ENCODE data around the gene IL26.
A peak's percentile ranks its signal among the peaks of the same experiment; 100 is the strongest.

The IL26 gene

GRCh38 chr12:68237078-68237477 lies 11.5 kb upstream of the IL26 start:
- Histone ChIP-seq H2AK5ac (ENCODE audit: low read depth, low read length) (no peak overlapping the region), H3K18ac (ENCODE audit: low read length) (no peak overlapping the region)
- no CpG with 5 or more reads among the region's 2 CpGs for WGBS, 2 donors (ENCODE audit: extremely low coverage in 2 of 2, insufficient read length in 2 of 2, insufficient replicate concordance in 1 of 2)

GRCh38 chr12:68236421-68237059 lies 10.9 kb upstream of the IL26 start:
- Histone ChIP-seq H3K4ac (ENCODE audit: low read length) (no peak overlapping the region), H2AK5ac (ENCODE audit: low read depth, low read length) (no peak overlapping the region), H4K8ac (ENCODE audit: low read depth, low read length) (no peak overlapping the region), H3K14ac (ENCODE audit: low read length) (no peak overlapping the region), H2AFZ (ENCODE audit: low read length) (peak overlapping the region; percentile 20), H3K23ac (ENCODE audit: low read depth, low read length, poor library complexity) (no peak overlapping the region), H2BK5ac (ENCODE audit: low read length) (no peak overlapping the region), H3K18ac (ENCODE audit: low read length) (no peak overlapping the region), H3K27ac (replicated peaks; ENCODE audit: low read length) (no peak overlapping the region), H2BK120ac (ENCODE audit: low read depth, low read length) (no peak overlapping the region), H3K9ac (ENCODE audit: low read depth, low read length, poor library complexity) (no peak overlapping the region), H3K27me3 (ENCODE audit: control insufficient read depth in 3 of 3, insufficient read depth in 3 of 3, low read depth in 1 of 3, low read length in 3 of 3) (peaks cover 0 to 20% (median 0%) of the 10 kb centered on the region in 3 experiments), H3K36me3 (replicated peaks in 1 of 2; ENCODE audit: control insufficient read depth in 2 of 2, insufficient read depth in 2 of 2, low read length in 2 of 2) (no peaks in the 10 kb centered on the region), H2BK12ac (ENCODE audit: low read length) (no peak overlapping the region), H4K91ac (ENCODE audit: low read depth, low read length, poor library complexity) (no peak overlapping the region), H3K4me1 (ENCODE audit: control insufficient read depth in 2 of 2, insufficient read depth in 1 of 2, low read depth in 1 of 2, low read length in 2 of 2) (peaks cover 0 to 6% of the 10 kb centered on the region in 2 donors), H3K9me3 (replicated peaks in 1 of 2; ENCODE audit: control insufficient read depth in 2 of 2, insufficient read depth in 1 of 2, low read depth in 1 of 2, low read length in 2 of 2) (no peaks in the 10 kb centered on the region), H3K4me3 (ENCODE audit: low read length in 2 of 2) (no peak overlapping the region), H3K79me1 (ENCODE audit: low read depth, low read length) (no peaks in the 10 kb centered on the region), H3K4me2 (ENCODE audit: insufficient read depth, low read length, poor library complexity, severe bottlenecking) (no peak overlapping the region), H2BK15ac (ENCODE audit: low read length) (no peak overlapping the region)
- no CpG with 5 or more reads among the region's 8 CpGs for WGBS, 2 donors (ENCODE audit: extremely low coverage in 2 of 2, insufficient read length in 2 of 2, insufficient replicate concordance in 1 of 2)
- DNase-seq (ENCODE audit: low spot score) = no peak

More at GRCh38 chr12:68237078-68237477, 11.5 kb upstream of the IL26 start:
- Histone ChIP-seq H2BK120ac (ENCODE audit: low read depth, low read length) (no peak overlapping the region), H2AFZ (ENCODE audit: low read length) (no peak overlapping the region), H4K91ac (ENCODE audit: low read depth, low read length, poor library complexity) (no peak overlapping the region), H3K36me3 (replicated peaks in 1 of 2; ENCODE audit: control insufficient read depth in 2 of 2, insufficient read depth in 2 of 2, low read length in 2 of 2) (no peaks in the 10 kb centered on the region), H3K4me2 (ENCODE audit: insufficient read depth, low read length, poor library complexity, severe bottlenecking) (no peak overlapping the region), H3K79me1 (ENCODE audit: low read depth, low read length) (no peaks in the 10 kb centered on the region), H3K4me1 (ENCODE audit: control insufficient read depth in 2 of 2, insufficient read depth in 1 of 2, low read depth in 1 of 2, low read length in 2 of 2) (peaks cover 0 to 6% of the 10 kb centered on the region in 2 donors), H4K8ac (ENCODE audit: low read depth, low read length) (no peak overlapping the region), H3K27ac (replicated peaks; ENCODE audit: low read length) (no peak overlapping the region), H3K23ac (ENCODE audit: low read depth, low read length, poor library complexity) (no peak overlapping the region), H3K14ac (ENCODE audit: low read length) (no peak overlapping the region), H2BK15ac (ENCODE audit: low read length) (no peak overlapping the region), H3K4ac (ENCODE audit: low read length) (no peak overlapping the region), H3K9me3 (replicated peaks in 1 of 2; ENCODE audit: control insufficient read depth in 2 of 2, insufficient read depth in 1 of 2, low read depth in 1 of 2, low read length in 2 of 2) (no peaks in the 10 kb centered on the region), H3K9ac (ENCODE audit: low read depth, low read length, poor library complexity) (no peak overlapping the region), H3K4me3 (ENCODE audit: low read length in 2 of 2) (no peak overlapping the region), H2BK12ac (ENCODE audit: low read length) (no peak overlapping the region), H3K27me3 (ENCODE audit: control insufficient read depth in 3 of 3, insufficient read depth in 3 of 3, low read depth in 1 of 3, low read length in 3 of 3) (peaks cover 0 to 16% (median 0%) of the 10 kb centered on the region in 3 experiments), H2BK5ac (ENCODE audit: low read length) (no peak overlapping the region)
- no peak for DNase-seq (ENCODE audit: low spot score)

- no CpG with 5 or more reads among the region's 2 CpGs for WGBS, 2 donors (ENCODE audit: extremely low coverage in 2 of 2, insufficient read length in 2 of 2, insufficient replicate concordance in 1 of 2)
- no peak overlapping the region for H3K27ac ChIP-seq (replicated peaks; ENCODE audit: low read length)
- no peak for DNase-seq (ENCODE audit: low spot score)
- H3K27me3 ChIP-seq (ENCODE audit: control insufficient read depth in 3 of 3, insufficient read depth in 3 of 3, low read depth in 1 of 3, low read length in 3 of 3) = peaks cover 0 to 22% (median 0%) of the 10 kb centered on the region in 3 experiments
- H2AFZ ChIP-seq (ENCODE audit: low read length) = no peak overlapping the region
- no peak overlapping the region for H4K8ac ChIP-seq (ENCODE audit: low read depth, low read length)
- no peak overlapping the region for H3K14ac ChIP-seq (ENCODE audit: low read length)
- no peak overlapping the region for H2BK12ac ChIP-seq (ENCODE audit: low read length)
- H3K4ac ChIP-seq (ENCODE audit: low read length) = no peak overlapping the region
- H3K36me3 ChIP-seq (replicated peaks in 1 of 2; ENCODE audit: control insufficient read depth in 2 of 2, insufficient read depth in 2 of 2, low read length in 2 of 2) = no peaks in the 10 kb centered on the region
- H2BK120ac ChIP-seq (ENCODE audit: low read depth, low read length) = no peak overlapping the region
- H3K4me3 ChIP-seq (ENCODE audit: low read length in 2 of 2) = no peak overlapping the region
- no peak overlapping the region for H3K23ac ChIP-seq (ENCODE audit: low read depth, low read length, poor library complexity)
- no peak overlapping the region for H3K9ac ChIP-seq (ENCODE audit: low read depth, low read length, poor library complexity)
- H3K79me1 ChIP-seq (ENCODE audit: low read depth, low read length) = no peaks in the 10 kb centered on the region
- H2AK5ac ChIP-seq (ENCODE audit: low read depth, low read length) = no peak overlapping the region
- H3K4me2 ChIP-seq (ENCODE audit: insufficient read depth, low read length, poor library complexity, severe bottlenecking) = no peak overlapping the region
- no peak overlapping the region for H3K18ac ChIP-seq (ENCODE audit: low read length)
- H2BK15ac ChIP-seq (ENCODE audit: low read length) = no peak overlapping the region
- H3K9me3 ChIP-seq (replicated peaks in 1 of 2; ENCODE audit: control insufficient read depth in 2 of 2, insufficient read depth in 1 of 2, low read depth in 1 of 2, low read length in 2 of 2) = no peaks in the 10 kb centered on the region
- H2BK5ac ChIP-seq (ENCODE audit: low read length) = no peak overlapping the region
- peaks cover 0 to 6% of the 10 kb centered on the region in 2 donors for H3K4me1 ChIP-seq (ENCODE audit: control insufficient read depth in 2 of 2, insufficient read depth in 1 of 2, low read depth in 1 of 2, low read length in 2 of 2)
- H4K91ac ChIP-seq (ENCODE audit: low read depth, low read length, poor library complexity) = no peak overlapping the region
Measured at GRCh38 chr12:68235576-68235975, 10.0 kb upstream of the IL26 start.

- H3K23ac ChIP-seq (ENCODE audit: low read depth, low read length, poor library complexity) = no peak overlapping the region
- no CpG with 5 or more reads among the region's 2 CpGs for WGBS, 2 donors (ENCODE audit: extremely low coverage in 2 of 2, insufficient read length in 2 of 2, insufficient replicate concordance in 1 of 2)
- no peak overlapping the region for H3K4me2 ChIP-seq (ENCODE audit: insufficient read depth, low read length, poor library complexity, severe bottlenecking)
- no peaks in the 10 kb centered on the region for H3K79me1 ChIP-seq (ENCODE audit: low read depth, low read length)
- H2BK5ac ChIP-seq (ENCODE audit: low read length) = no peak overlapping the region
- no peak overlapping the region for H3K14ac ChIP-seq (ENCODE audit: low read length)
- no peak overlapping the region for H3K4me3 ChIP-seq (ENCODE audit: low read length in 2 of 2)
- H3K9me3 ChIP-seq (replicated peaks in 1 of 2; ENCODE audit: control insufficient read depth in 2 of 2, insufficient read depth in 1 of 2, low read depth in 1 of 2, low read length in 2 of 2) = no peaks in the 10 kb centered on the region
- no peak overlapping the region for H2BK15ac ChIP-seq (ENCODE audit: low read length)
- peaks cover 0 to 24% (median 0%) of the 10 kb centered on the region in 3 experiments for H3K27me3 ChIP-seq (ENCODE audit: control insufficient read depth in 3 of 3, insufficient read depth in 3 of 3, low read depth in 1 of 3, low read length in 3 of 3)
- no peak overlapping the region for H4K8ac ChIP-seq (ENCODE audit: low read depth, low read length)
- no peak for DNase-seq (ENCODE audit: low spot score)
- no peak overlapping the region for H2AK5ac ChIP-seq (ENCODE audit: low read depth, low read length)
- no peaks in the 10 kb centered on the region for H3K36me3 ChIP-seq (replicated peaks in 1 of 2; ENCODE audit: control insufficient read depth in 2 of 2, insufficient read depth in 2 of 2, low read length in 2 of 2)
- H3K4me1 ChIP-seq (ENCODE audit: control insufficient read depth in 2 of 2, insufficient read depth in 1 of 2, low read depth in 1 of 2, low read length in 2 of 2) = peaks cover 0 to 6% of the 10 kb centered on the region in 2 donors
- H3K27ac ChIP-seq (replicated peaks; ENCODE audit: low read length) = no peak overlapping the region
- H3K4ac ChIP-seq (ENCODE audit: low read length) = no peak overlapping the region
- no peak overlapping the region for H3K18ac ChIP-seq (ENCODE audit: low read length)
- no peak overlapping the region for H2AFZ ChIP-seq (ENCODE audit: low read length)
- no peak overlapping the region for H4K91ac ChIP-seq (ENCODE audit: low read depth, low read length, poor library complexity)
- H2BK120ac ChIP-seq (ENCODE audit: low read depth, low read length) = no peak overlapping the region
- no peak overlapping the region for H2BK12ac ChIP-seq (ENCODE audit: low read length)
- H3K9ac ChIP-seq (ENCODE audit: low read depth, low read length, poor library complexity) = no peak overlapping the region
Measured at GRCh38 chr12:68234140-68234539, 8.5 kb upstream of the IL26 start.

Data from neuronal stem cell (in vitro differentiated cells).